SW 1271 (cell line): ENCODE data around the gene MCOLN1.
A peak's percentile ranks its signal among the peaks of the same experiment; 100 is the strongest.

Experiments used
- DNase-seq, 2 experiments: peaks; one replicate each; lab custom pipeline; 2025; lab: John Stamatoyannopoulos, UW

MCOLN1 gene

GRCh38 chr19:7542556-7543348 is 20.3 kb downstream of the MCOLN1 start:
- DNase-seq: no peak

GRCh38 chr19:7544626-7545025 is 22.2 kb downstream of the MCOLN1 start:
- DNase-seq: no peak

GRCh38 chr19:7545300-7545699 is 22.9 kb downstream of the MCOLN1 start:
- no peak for DNase-seq

GRCh38 chr19:7545904-7546303 is 23.5 kb downstream of the MCOLN1 start:
- no peak for DNase-seq

- DNase-seq: no peak
These were observed 24.7 kb downstream of the MCOLN1 start for GRCh38 chr19:7547159-7547558.

GRCh38 chr19:7549429-7550148 is 27.2 kb downstream of the MCOLN1 start:
- DNase-seq: no peak

- no peak for DNase-seq
These were observed 27.8 kb downstream of the MCOLN1 start for GRCh38 chr19:7550169-7550770.

GRCh38 chr19:7550987-7551761 is 28.8 kb downstream of the MCOLN1 start:
- peak in 1 of 2 experiments; percentile 15 for DNase-seq

GRCh38 chr19:7552781-7553180 is 30.4 kb downstream of the MCOLN1 start:
- no peak for DNase-seq

- DNase-seq: no peak
These were observed 32.1 kb downstream of the MCOLN1 start for GRCh38 chr19:7554565-7554964.

GRCh38 chr19:7554990-7555864 is 32.8 kb downstream of the MCOLN1 start:
- no peak for DNase-seq

- no peak for DNase-seq
These were observed 34.4 kb downstream of the MCOLN1 start for GRCh38 chr19:7556696-7557315.

GRCh38 chr19:7558667-7559066 is 36.2 kb downstream of the MCOLN1 start:
- no peak for DNase-seq

GRCh38 chr19:7559102-7559501 is 36.7 kb downstream of the MCOLN1 start:
- no peak for DNase-seq

- DNase-seq: no peak
These were observed 37.8 kb downstream of the MCOLN1 start for GRCh38 chr19:7560255-7560654.

- no peak for DNase-seq
These were observed 38.9 kb downstream of the MCOLN1 start for GRCh38 chr19:7561325-7561724.

- DNase-seq: no peak
These were observed 40.4 kb downstream of the MCOLN1 start for GRCh38 chr19:7562646-7563393.

- DNase-seq: no peak
These were observed 42.4 kb downstream of the MCOLN1 start for GRCh38 chr19:7564866-7565265.

- DNase-seq: no peak
These were observed 42.9 kb downstream of the MCOLN1 start for GRCh38 chr19:7565332-7565731.

- no peak for DNase-seq
These were observed 48.3 kb downstream of the MCOLN1 start for GRCh38 chr19:7570761-7571160.
